Endothelial cell of umbilical vein (primary cell): ENCODE results near the gene MTMR11. TPM values are rescaled to one million over a fixed set of nuclear protein-coding genes. Genes with fewer than 3 reads are reported as not detected.

Source experiments
- BruUV-seq: library from RNA; stranded (reverse); fragments of 400-500 nt; replicated peaks from 2 replicates; lab custom pipeline; 2021; lab: Mats Ljungman, UMichigan
- CTCF ChIA-PET: fragments of 300-600, 350-600 bp; sonication (Branson Sonifier 250); formaldehyde crosslinking; loops from one replicate; lab custom pipeline; 2021; ENCODE audit warnings: antibody characterized with exemption, inconsistent platforms; lab: Charles Lee
- POLR2A ChIA-PET: fragments of 300-600, 350-600 bp; sonication (Branson Sonifier 250); formaldehyde crosslinking; loops from one replicate; lab custom pipeline; 2021; ENCODE audit warnings: antibody characterized with exemption, inconsistent platforms; lab: Charles Lee
- DNase-seq: peaks from one replicate; pipeline ENCODE4 v3.0.0-alpha.2; 2011; ENCODE audit warnings: low read depth, low spot score
- FAIRE-seq: peaks from 2 replicates; lab custom pipeline; 2011; peaks lifted over from hg19 to GRCh38; lab: Jason Lieb, UNC
- H2AFZ ChIP-seq: 2 replicates; pipeline ENCODE4 v1.6.0; 2012; ENCODE audit warnings: low read depth, low read length, control low read depth, inconsistent platforms
- H3K27ac ChIP-seq: 2 replicates; pipeline ENCODE4 v1.5.1; 2011; ENCODE audit warnings: low read depth, mild to moderate bottlenecking, control low read depth, low read length, moderate library complexity; ENCODE audit not compliant: insufficient read depth
- H3K27me3 ChIP-seq, 2 experiments: 2 replicates each; pipeline versions ENCODE4 v1.6.0 to v1.6.1; 2011; ENCODE audit warnings: low read length in 2 of 2, mixed read lengths in 1 of 2; ENCODE audit not compliant: control insufficient read depth in 2 of 2, insufficient read depth in 2 of 2
- H3K36me3 ChIP-seq, 2 experiments: 2 replicates in 1 of 2; 3 replicates in 1 of 2; pipeline ENCODE4 v1.5.1; 2011; ENCODE audit warnings: low read length in 2 of 2, mild to moderate bottlenecking in 1 of 2, moderate library complexity in 1 of 2; ENCODE audit not compliant: control insufficient read depth in 2 of 2, insufficient read depth in 2 of 2; ENCODE audit errors: extremely low read depth in 1 of 2
- H3K4me1 ChIP-seq: 3 replicates; pipeline ENCODE4 v1.5.1; 2011; ENCODE audit warnings: mild to moderate bottlenecking, low read length; ENCODE audit not compliant: control insufficient read depth, insufficient read depth; ENCODE audit errors: extremely low read depth
- H3K4me2 ChIP-seq: 2 replicates; pipeline ENCODE4 v1.6.1; 2011; ENCODE audit warnings: low read length, control low read depth, mixed read lengths; ENCODE audit not compliant: insufficient read depth
- H3K4me3 ChIP-seq, 3 experiments: fragments of 200-600 bp in 1 of 3; sonication (generic), shearing (Covaris generic) in 1 of 3; replicated peaks in 1 of 3; 2 replicates each; pipeline ENCODE4 v1.5.1; 2011 to 2016; ENCODE audit warnings: control low read depth in 3 of 3, low read length in 3 of 3, mild to moderate bottlenecking in 2 of 3, inconsistent platforms in 1 of 3, low read depth in 1 of 3, moderate library complexity in 1 of 3; ENCODE audit not compliant: insufficient read depth in 1 of 3
- H3K79me2 ChIP-seq: 2 replicates; pipeline ENCODE4 v1.6.0; 2012; ENCODE audit warnings: low read length, inconsistent platforms; ENCODE audit not compliant: control insufficient read depth, insufficient read depth
- H3K9ac ChIP-seq: replicated peaks from 2 replicates; pipeline ENCODE3; 2011; ENCODE audit warnings: low read length, control low read depth; ENCODE audit not compliant: insufficient read depth; ENCODE audit errors: extremely low read depth
- H3K9me1 ChIP-seq: replicated peaks from 3 replicates; pipeline ENCODE4 v1.6.0; 2011; ENCODE audit warnings: mild to moderate bottlenecking, low read length; ENCODE audit not compliant: control insufficient read depth, insufficient read depth; ENCODE audit errors: extremely low read depth
- H3K9me3 ChIP-seq: replicated peaks from 2 replicates; pipeline ENCODE4 v1.5.1; 2012; ENCODE audit warnings: low read length, inconsistent platforms; ENCODE audit not compliant: control insufficient read depth, insufficient read depth
- H4K20me1 ChIP-seq: replicated peaks from 2 replicates; pipeline ENCODE3; 2011; ENCODE audit warnings: mild to moderate bottlenecking, low read length; ENCODE audit not compliant: control insufficient read depth, insufficient read depth; ENCODE audit errors: extremely low read depth
- EZH2 ChIP-seq: IDR thresholded peaks from 2 replicates; pipeline ENCODE4 v1.6.1; 2012; ENCODE audit warnings: borderline replicate concordance, low read depth, mild to moderate bottlenecking, moderate library complexity, low read length, inconsistent platforms; ENCODE audit not compliant: severe bottlenecking
- FOS ChIP-seq: IDR thresholded peaks from 2 replicates; pipeline ENCODE4 v1.6.1; 2011; ENCODE audit warnings: mild to moderate bottlenecking, low read length, moderate library complexity, borderline replicate concordance; ENCODE audit not compliant: insufficient read depth
- GATA2 ChIP-seq: IDR thresholded peaks from 2 replicates; pipeline ENCODE4 v1.7.0; 2011; ENCODE audit warnings: low read depth, mild to moderate bottlenecking, moderate library complexity, mixed read lengths, low read length; ENCODE audit not compliant: insufficient read length, insufficient read depth
- MYC ChIP-seq: IDR thresholded peaks from one replicate; pipeline ENCODE4 v1.6.1; 2011; ENCODE audit warnings: mild to moderate bottlenecking, low read depth, low read length
- dilution Hi-C: fragments of 300-500 bp; cut with MboI; formaldehyde crosslinking; loops from one replicate; pipeline ENCODE4 v1.15.0; 2019; ENCODE audit warnings: low sequenced_read_pairs; ENCODE audit not compliant: extremely low pct_ligation_motif_present
- intact Hi-C: fragments of 100-400 bp; cut with micrococcal nuclease; formaldehyde crosslinking; loops from one replicate; pipeline ENCODE4 v1.10.0; 2022
- polyA plus RNA-seq, 4 experiments: library from polyadenylated mRNA; depleted of rRNA in 3 of 4; stranded (reverse) in 3 of 4; unstranded in 1 of 4; fragments of >200 nt; gene quantifications; 2 replicates each; pipeline versions ENCODE4 v1.2.1 to v1.2.3, GENCODE V29; 2011 to 2012; ENCODE audit warnings: missing spikeins in 1 of 4
- total RNA-seq: library from RNA; stranded (reverse); gene quantifications from 2 replicates; pipeline ENCODE4 v1.2.3, GENCODE V29; 2021
- TF ChIP-seq, protein P1 (sequence below), 2 donors: IDR thresholded peaks; 1 replicate in 1 of 2; 2 replicates in 1 of 2; pipeline ENCODE4 v1.5.1; 2011; ENCODE audit warnings: low read length in 2 of 2, mild to moderate bottlenecking in 2 of 2, moderate library complexity in 2 of 2, control low read depth in 1 of 2, inconsistent platforms in 1 of 2, low read depth in 1 of 2; ENCODE audit not compliant: insufficient read depth in 1 of 2; ENCODE audit errors: extremely low read depth in 1 of 2

The MTMR11 gene
- total and polyA plus RNA-seq, 2 donors (not counting 3 experiments of a cell fraction or from before 2014, with no cell fraction given), result 7.8 to 14.4 TPM

DNA sequence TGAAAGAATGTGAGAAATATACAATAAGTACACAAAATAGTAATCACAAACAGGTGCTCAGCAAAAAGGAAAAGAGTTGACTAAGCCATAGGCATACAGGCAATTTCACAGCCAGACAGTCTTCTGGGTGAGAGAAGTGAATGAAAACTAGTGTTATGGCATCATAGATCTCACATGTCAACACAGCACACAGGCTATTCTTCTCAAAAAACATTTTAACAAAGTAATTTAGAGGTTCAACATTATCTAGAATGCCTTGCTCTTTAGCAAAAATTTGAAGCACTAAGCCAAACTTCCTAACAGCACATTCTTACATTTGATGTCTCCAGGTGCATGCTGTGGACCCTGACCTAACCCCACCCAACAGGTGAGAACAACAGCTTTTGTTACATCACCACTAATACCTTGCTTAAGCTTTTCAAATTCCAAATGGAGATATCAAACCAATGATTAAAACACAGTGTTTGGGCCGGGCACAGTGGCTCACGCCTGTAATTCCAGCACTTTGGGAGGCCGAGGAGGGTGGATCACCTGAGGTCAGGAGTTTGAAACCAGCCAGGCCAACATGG lies 43.4 kb upstream of the MTMR11 start:
- no peak overlapping the region for H3K9ac ChIP-seq
- no peak overlapping the region for H2AFZ ChIP-seq
- H3K27me3 ChIP-seq, result no peaks in the 10 kb centered on the region
- dilution Hi-C loops, result no loop called here
- peaks cover 0 to 1% of the 10 kb centered on the region in 2 experiments for H3K36me3 ChIP-seq
- peaks cover 34% of the 10 kb centered on the region for H3K79me2 ChIP-seq
- ChIA-PET CTCF (interaction anchor here (0.9 to 3.1 kb wide), 3 partner anchors 16 to 70 kb away, joined by 4 to 10 read pairs (median 7); no protein-coding TSS in a partner anchor), POLR2A (no interaction called here)
- no peak overlapping the region for H3K27ac ChIP-seq
- H3K9me1 ChIP-seq, result no peaks in the 10 kb centered on the region
- peaks cover 9% of the 10 kb centered on the region for H3K4me1 ChIP-seq
- intact Hi-C loops, result no loop called here
- H3K9me3 ChIP-seq, result no peaks in the 10 kb centered on the region
- H3K4me2 ChIP-seq, result no peak overlapping the region
- DNase-seq (no peak), FAIRE-seq (no peak)
- peaks cover 5% of the 10 kb centered on the region for H4K20me1 ChIP-seq
- TF ChIP-seq, protein P1, sequence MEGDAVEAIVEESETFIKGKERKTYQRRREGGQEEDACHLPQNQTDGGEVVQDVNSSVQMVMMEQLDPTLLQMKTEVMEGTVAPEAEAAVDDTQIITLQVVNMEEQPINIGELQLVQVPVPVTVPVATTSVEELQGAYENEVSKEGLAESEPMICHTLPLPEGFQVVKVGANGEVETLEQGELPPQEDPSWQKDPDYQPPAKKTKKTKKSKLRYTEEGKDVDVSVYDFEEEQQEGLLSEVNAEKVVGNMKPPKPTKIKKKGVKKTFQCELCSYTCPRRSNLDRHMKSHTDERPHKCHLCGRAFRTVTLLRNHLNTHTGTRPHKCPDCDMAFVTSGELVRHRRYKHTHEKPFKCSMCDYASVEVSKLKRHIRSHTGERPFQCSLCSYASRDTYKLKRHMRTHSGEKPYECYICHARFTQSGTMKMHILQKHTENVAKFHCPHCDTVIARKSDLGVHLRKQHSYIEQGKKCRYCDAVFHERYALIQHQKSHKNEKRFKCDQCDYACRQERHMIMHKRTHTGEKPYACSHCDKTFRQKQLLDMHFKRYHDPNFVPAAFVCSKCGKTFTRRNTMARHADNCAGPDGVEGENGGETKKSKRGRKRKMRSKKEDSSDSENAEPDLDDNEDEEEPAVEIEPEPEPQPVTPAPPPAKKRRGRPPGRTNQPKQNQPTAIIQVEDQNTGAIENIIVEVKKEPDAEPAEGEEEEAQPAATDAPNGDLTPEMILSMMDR (IDR thresholded peaks at IDR 0.05; ENCODE audit: extremely low read depth in 1 of 2, insufficient read depth in 1 of 2, low read depth in 1 of 2, low read length in 2 of 2), result no peak
- TF ChIP-seq GATA2, result no peak
- no peak for TF ChIP-seq EZH2
- TF ChIP-seq MYC, result no peak
- TF ChIP-seq FOS, result no peak
- no TSS peak for BruUV-seq
- H3K4me3 ChIP-seq, result no peak overlapping the region
